LNCAP (cell line): ENCODE data around the gene DAAM1.

Experiments
- CTCF ChIP-seq: fragments of 450-650 bp; IDR thresholded peaks from 2 replicates; pipeline ENCODE4 v1.5.1; 2017; ENCODE audit warnings: mild to moderate bottlenecking

The DAAM1 gene

GRCh38 chr14:59346796-59347510, 158.5 kb downstream of the DAAM1 start:
- no peak for TF ChIP-seq CTCF

GRCh38 chr14:59347511-59347900, 159.0 kb downstream of the DAAM1 start:
- no peak for TF ChIP-seq CTCF

- TF ChIP-seq CTCF, result no peak
These were observed 159.4 kb downstream of the DAAM1 start for GRCh38 chr14:59347915-59348314.

- no peak for TF ChIP-seq CTCF
These were observed 160.8 kb downstream of the DAAM1 start for GRCh38 chr14:59349258-59349701.

- TF ChIP-seq CTCF, result no peak
These were observed 164.5 kb downstream of the DAAM1 start for GRCh38 chr14:59352961-59353360.

- TF ChIP-seq CTCF, result no peak
These were observed 166.2 kb downstream of the DAAM1 start for GRCh38 chr14:59354666-59355065.

GRCh38 chr14:59355091-59355490, 166.6 kb downstream of the DAAM1 start:
- TF ChIP-seq CTCF, result no peak

GRCh38 chr14:59356312-59356711, 167.8 kb downstream of the DAAM1 start:
- TF ChIP-seq CTCF, result no peak
